Naive thymus-derived CD8-positive, alpha-beta T cell (primary cell): ENCODE data around the gene MACIR. TPM values are rescaled to one million over a fixed set of nuclear protein-coding genes. Genes with fewer than 3 reads are reported as not detected.

Experiments used
- ATAC-seq, 2 donors: fragments of 150-1000 bp; cut with Tn5 transposase in 1 of 2; sonication (Bioruptor Pico), chemical (Tn5 transposase) in 1 of 2; 1 replicate in 1 of 2; 2 replicates in 1 of 2; pipeline ENCODE4 v1.10.0; 2021; ENCODE audit warnings: mild to moderate bottlenecking in 2 of 2, moderate library complexity in 2 of 2
- POLR2A ChIA-PET: fragments of 350-600 bp; sonication (Branson Sonifier 250); formaldehyde crosslinking; loops from one replicate; lab custom pipeline; 2021; ENCODE audit warnings: antibody characterized with exemption; lab: Charles Lee
- DNase-seq, 10 donors: peaks; one replicate each; pipeline versions ENCODE4 v3.0.0 to v3.0.0-alpha.2; 2020 to 2022
- H3K27ac Mint-ChIP-seq, 10 donors: one replicate each; pipeline ENCODE4 v1.8.0; 2020 to 2022; ENCODE audit warnings: mild to moderate bottlenecking in 10 of 10, mixed read lengths in 10 of 10, moderate library complexity in 4 of 10, inconsistent platforms in 1 of 10
- H3K27me3 Mint-ChIP-seq, 5 donors: one replicate each; pipeline ENCODE4 v1.8.0; 2021 to 2022; ENCODE audit warnings: mixed read lengths in 5 of 5
- H3K36me3 Mint-ChIP-seq, 3 donors: one replicate each; pipeline ENCODE4 v1.8.0; 2020 to 2022; ENCODE audit warnings: mixed read lengths in 3 of 3, mild to moderate bottlenecking in 2 of 3, inconsistent platforms in 1 of 3
- H3K4me1 Mint-ChIP-seq, 4 donors: one replicate each; pipeline ENCODE4 v1.8.0; 2021 to 2022; ENCODE audit warnings: mixed read lengths in 4 of 4
- H3K4me3 Mint-ChIP-seq, 10 donors: one replicate each; pipeline ENCODE4 v1.8.0; 2020 to 2022; ENCODE audit warnings: mild to moderate bottlenecking in 10 of 10, mixed read lengths in 10 of 10, moderate library complexity in 6 of 10, inconsistent platforms in 1 of 10
- H3K9me3 Mint-ChIP-seq, 9 donors: one replicate each; pipeline ENCODE4 v1.8.0; 2020 to 2022; ENCODE audit warnings: mixed read lengths in 9 of 9, mild to moderate bottlenecking in 3 of 9, inconsistent platforms in 1 of 9, moderate library complexity in 1 of 9
- polyA plus RNA-seq, 3 donors: library from polyadenylated mRNA; unstranded; fragments of 300-500 nt; fragmentation: Illumina TruSeq; gene quantifications; one replicate each; pipeline ENCODE4 v1.2.3, GENCODE V29; 2021
- total RNA-seq, 8 experiments: library from RNA in 2 of 8; stranded (reverse) in 2 of 8; gene quantifications; one replicate each; pipeline ENCODE4 v1.2.3 and lab custom pipeline; 2021 to 2026

Gene MACIR
- total and polyA plus RNA-seq, 5 experiments from 2014 or later = 0.76 to 2.2 (median 1.2) TPM

DNA sequence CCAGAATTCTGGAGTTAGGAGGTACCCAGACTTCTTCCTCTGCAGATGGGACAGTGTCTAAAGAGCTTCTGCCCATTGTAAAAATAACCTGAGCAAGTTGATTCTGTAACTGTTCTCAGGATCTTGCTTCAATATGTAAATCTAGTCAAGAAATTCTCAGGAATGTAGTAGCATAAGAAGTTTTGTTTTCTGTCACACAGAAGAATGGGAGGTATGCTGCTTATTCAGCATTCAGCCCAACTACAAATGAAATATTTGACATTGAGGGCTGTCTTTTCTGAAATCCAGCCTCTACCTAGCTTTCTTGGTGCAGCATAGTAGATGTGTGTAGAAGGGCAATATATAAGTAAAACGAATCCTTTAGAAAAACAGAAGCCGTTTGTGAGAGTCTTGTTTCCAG is 13.8 kb downstream of the MACIR start:
- POLR2A ChIA-PET = no interaction called here
- ATAC-seq (no peak), DNase-seq (no peak)
- H3K4me1 Mint-ChIP-seq = peaks cover 2 to 16% (median 9%) of the 10 kb centered on the region in 4 donors
- H3K27me3 Mint-ChIP-seq = no peaks in the 10 kb centered on the region
- no peaks in the 10 kb centered on the region for H3K9me3 Mint-ChIP-seq
- H3K36me3 Mint-ChIP-seq = peaks cover 0 to 12% (median 9%) of the 10 kb centered on the region in 3 donors
- H3K27ac Mint-ChIP-seq = no peak overlapping the region
- no peak overlapping the region for H3K4me3 Mint-ChIP-seq

DNA sequence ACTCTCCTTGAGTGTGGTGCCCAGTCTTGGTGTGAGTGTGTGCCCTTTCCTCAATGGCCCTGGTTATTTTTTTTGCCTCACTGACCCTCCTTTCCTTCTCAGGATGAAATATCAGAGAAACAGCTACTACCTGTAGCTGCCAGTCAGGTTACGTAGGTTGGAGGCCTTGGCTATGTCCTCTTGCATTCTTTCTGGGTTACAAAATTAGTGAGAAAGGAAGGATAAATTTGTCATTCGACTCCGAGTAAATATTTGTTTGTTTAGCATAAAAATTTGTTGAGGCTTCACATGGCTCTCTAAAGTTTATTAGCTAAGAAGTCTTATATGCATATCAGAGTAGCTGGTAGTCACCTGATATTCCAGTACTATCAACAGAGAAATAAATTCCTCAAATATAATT is 15.4 kb downstream of the MACIR start:
- Mint-ChIP-seq H3K4me3 (no peak overlapping the region), H3K36me3 (peaks cover 0 to 12% (median 9%) of the 10 kb centered on the region in 3 donors), H3K9me3 (no peaks in the 10 kb centered on the region), H3K4me1 (peaks cover 2 to 16% (median 9%) of the 10 kb centered on the region in 4 donors), H3K27ac (no peak overlapping the region), H3K27me3 (no peaks in the 10 kb centered on the region)
- POLR2A ChIA-PET = no interaction called here
- ATAC-seq (no peak), DNase-seq (no peak)

DNA sequence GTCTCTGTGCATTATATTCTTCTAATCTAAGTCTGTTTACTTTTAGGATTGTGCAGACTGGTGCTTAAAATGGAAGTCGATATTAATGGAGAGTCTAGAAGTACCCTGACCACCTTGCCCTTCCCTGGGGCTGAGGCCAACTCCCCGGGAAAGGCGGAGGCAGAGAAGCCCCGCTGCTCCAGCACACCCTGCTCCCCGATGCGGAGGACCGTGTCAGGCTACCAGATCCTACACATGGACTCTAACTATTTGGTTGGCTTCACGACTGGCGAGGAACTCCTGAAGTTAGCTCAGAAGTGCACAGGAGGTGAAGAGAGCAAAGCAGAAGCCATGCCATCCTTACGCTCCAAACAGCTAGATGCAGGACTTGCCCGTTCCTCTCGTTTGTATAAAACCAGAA is 17.3 kb downstream of the MACIR start:
- no peaks in the 10 kb centered on the region for H3K9me3 Mint-ChIP-seq
- H3K27ac Mint-ChIP-seq = no peak overlapping the region
- no peak for ATAC-seq
- POLR2A ChIA-PET = interaction anchor here (1.1 kb wide), 1 partner anchor 17 kb away, joined by 5 read pairs; the partner anchor contains the start of gene MACIR
- peaks cover 0 to 12% (median 9%) of the 10 kb centered on the region in 3 donors for H3K36me3 Mint-ChIP-seq
- no peaks in the 10 kb centered on the region for H3K27me3 Mint-ChIP-seq
- no peak for DNase-seq
- no peak overlapping the region for H3K4me3 Mint-ChIP-seq
- peaks cover 0 to 9% (median 7%) of the 10 kb centered on the region in 4 donors for H3K4me1 Mint-ChIP-seq

DNA sequence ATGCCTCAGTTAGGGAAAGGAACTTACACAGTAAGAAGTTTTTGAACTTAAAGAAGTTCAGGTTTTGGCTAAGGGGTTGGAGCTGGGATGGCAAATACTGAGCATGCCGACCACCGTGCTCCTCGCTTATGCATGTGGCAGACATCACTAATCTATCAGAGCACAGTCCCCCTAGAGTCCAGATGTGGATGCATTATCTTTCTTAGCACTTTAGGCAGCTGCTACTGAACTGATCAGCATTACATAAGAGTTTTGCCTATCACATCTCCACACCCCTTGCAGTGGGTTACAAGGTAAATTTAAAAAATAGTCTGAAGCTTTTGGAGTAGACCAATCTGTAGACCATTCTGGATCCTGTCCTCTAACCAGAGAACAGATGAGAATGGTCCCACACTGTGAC is 22.4 kb downstream of the MACIR start:
- H3K27me3 Mint-ChIP-seq = no peaks in the 10 kb centered on the region
- DNase-seq = no peak
- H3K4me3 Mint-ChIP-seq = no peak overlapping the region
- H3K4me1 Mint-ChIP-seq = no peaks in the 10 kb centered on the region
- no peak overlapping the region for H3K27ac Mint-ChIP-seq
- H3K9me3 Mint-ChIP-seq = no peaks in the 10 kb centered on the region
- H3K36me3 Mint-ChIP-seq = peaks cover 0 to 9% (median 5%) of the 10 kb centered on the region in 3 donors
- POLR2A ChIA-PET = no interaction called here
- no peak for ATAC-seq

DNA sequence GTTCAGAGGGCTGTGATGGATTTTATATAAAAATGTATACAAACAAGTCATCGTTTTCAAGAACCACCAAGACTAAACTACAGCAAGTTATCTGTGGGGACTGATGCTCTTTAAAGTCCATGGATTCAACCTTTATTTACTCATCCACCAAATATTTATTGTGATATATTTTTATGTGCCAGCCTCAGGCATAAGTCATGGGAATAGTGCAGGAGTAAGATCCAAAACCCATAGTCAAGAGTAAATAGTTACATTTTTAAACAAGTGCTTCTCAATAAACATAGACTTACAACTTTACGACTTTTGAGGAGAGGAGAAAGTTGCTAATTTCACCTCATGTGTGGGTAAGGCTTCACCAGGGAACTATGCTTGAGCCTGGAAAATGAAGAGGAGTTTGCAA is 24.6 kb downstream of the MACIR start:
- no peak for ATAC-seq
- Mint-ChIP-seq H3K4me1 (no peaks in the 10 kb centered on the region), H3K27me3 (no peaks in the 10 kb centered on the region), H3K36me3 (no peaks in the 10 kb centered on the region), H3K9me3 (no peaks in the 10 kb centered on the region), H3K4me3 (no peak overlapping the region), H3K27ac (no peak overlapping the region)
- no peak for DNase-seq
- POLR2A ChIA-PET = no interaction called here

DNA sequence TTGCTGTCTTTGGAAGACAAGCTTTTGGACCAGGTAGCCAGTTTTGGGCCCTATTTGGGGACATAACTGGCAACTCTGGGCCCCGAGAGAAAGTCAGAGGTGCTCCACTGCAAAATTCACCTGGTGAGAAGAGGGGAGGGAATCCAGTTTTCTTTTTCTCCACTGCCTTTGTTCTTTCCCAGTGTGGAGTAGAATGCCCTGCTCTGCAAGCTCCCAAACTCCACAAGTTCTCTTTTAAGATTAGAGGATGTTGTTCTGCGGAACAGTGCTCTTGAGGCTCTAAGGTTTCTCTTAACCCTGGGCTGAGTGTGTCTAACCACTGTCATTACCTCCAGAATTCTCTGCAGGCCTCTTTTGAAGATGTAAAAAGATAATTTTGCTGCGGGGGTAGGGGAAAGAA is 25.3 kb downstream of the MACIR start:
- ATAC-seq (no peak), DNase-seq (no peak)
- POLR2A ChIA-PET = no interaction called here
- no peaks in the 10 kb centered on the region for H3K36me3 Mint-ChIP-seq
- no peak overlapping the region for H3K4me3 Mint-ChIP-seq
- H3K4me1 Mint-ChIP-seq = no peaks in the 10 kb centered on the region
- no peaks in the 10 kb centered on the region for H3K9me3 Mint-ChIP-seq
- no peak overlapping the region for H3K27ac Mint-ChIP-seq
- H3K27me3 Mint-ChIP-seq = no peaks in the 10 kb centered on the region

DNA sequence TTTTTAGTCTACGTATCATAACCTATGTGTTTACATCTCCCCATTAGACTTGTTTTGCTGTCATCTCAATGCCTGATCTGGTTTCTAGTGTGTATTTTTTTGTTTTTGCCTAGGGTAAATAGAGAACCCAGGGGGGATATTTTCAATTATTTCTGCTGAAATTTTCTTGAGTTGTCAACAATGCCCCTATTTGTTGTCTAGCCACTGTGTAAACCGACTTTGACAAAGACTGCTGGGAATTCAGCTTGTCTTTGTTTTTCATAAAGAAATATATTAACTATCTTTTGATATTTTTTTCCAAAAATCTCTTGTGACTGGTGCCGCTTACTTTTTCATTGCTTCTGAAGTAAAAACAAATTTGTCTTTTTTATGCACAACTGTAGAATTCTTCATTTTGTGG is 28.1 kb downstream of the MACIR start:
- DNase-seq = no peak
- H3K9me3 Mint-ChIP-seq = no peaks in the 10 kb centered on the region
- no peaks in the 10 kb centered on the region for H3K36me3 Mint-ChIP-seq
- no peaks in the 10 kb centered on the region for H3K27me3 Mint-ChIP-seq
- no peaks in the 10 kb centered on the region for H3K4me1 Mint-ChIP-seq
- POLR2A ChIA-PET = no interaction called here
- no peak for ATAC-seq
- no peak overlapping the region for H3K27ac Mint-ChIP-seq
- H3K4me3 Mint-ChIP-seq = no peak overlapping the region

DNA sequence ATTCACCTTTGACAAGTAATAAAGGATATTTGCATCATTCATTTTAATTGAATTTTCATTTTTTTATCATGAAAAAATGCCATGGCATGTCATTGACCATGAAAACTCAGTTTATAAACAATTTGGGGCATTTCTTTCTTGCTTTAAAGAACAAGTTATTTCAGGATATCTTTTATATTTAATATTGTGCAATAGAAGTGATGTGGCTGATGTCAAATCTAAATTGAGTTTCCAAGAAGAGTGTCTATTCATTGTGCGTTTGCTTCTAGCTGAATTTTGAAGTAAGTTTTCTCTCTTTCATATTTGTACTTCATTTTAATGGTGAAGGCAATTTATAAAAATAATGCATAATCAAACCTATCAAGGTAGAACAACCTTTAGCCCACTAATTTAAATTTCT is 30.5 kb downstream of the MACIR start:
- no peak overlapping the region for H3K4me3 Mint-ChIP-seq
- no peaks in the 10 kb centered on the region for H3K4me1 Mint-ChIP-seq

DNA sequence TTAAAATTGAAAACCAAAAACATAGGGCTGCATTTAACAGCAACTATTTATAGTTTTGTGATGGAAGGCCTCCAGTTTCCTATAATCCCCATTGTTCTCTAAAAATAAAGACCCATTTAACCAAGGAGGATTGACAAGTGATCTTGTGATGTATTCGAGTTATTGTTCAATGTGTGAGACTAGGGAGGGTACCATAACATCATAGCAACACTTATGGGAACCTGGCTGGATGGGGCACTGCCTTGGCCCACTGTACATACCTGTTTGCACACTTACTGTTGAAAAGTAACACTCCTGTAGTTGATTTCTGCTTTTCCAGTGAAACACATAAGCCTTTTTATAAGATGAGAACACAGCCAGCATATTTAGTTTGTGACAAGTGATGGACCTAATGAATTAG is 32.3 kb downstream of the MACIR start:
- no peak overlapping the region for H3K27ac Mint-ChIP-seq
- H3K4me3 Mint-ChIP-seq = no peak overlapping the region
- H3K27me3 Mint-ChIP-seq = no peaks in the 10 kb centered on the region
- POLR2A ChIA-PET = no interaction called here
- H3K36me3 Mint-ChIP-seq = no peaks in the 10 kb centered on the region
- H3K4me1 Mint-ChIP-seq = no peaks in the 10 kb centered on the region
- H3K9me3 Mint-ChIP-seq = no peaks in the 10 kb centered on the region
- ATAC-seq (no peak), DNase-seq (no peak)

More for the DNA sequence above, 30.5 kb downstream of the MACIR start:
- DNase-seq (no peak), ATAC-seq (no peak)
- Mint-ChIP-seq H3K9me3 (no peaks in the 10 kb centered on the region), H3K27me3 (no peaks in the 10 kb centered on the region), H3K36me3 (no peaks in the 10 kb centered on the region), H3K27ac (no peak overlapping the region)
- POLR2A ChIA-PET = no interaction called here

DNA sequence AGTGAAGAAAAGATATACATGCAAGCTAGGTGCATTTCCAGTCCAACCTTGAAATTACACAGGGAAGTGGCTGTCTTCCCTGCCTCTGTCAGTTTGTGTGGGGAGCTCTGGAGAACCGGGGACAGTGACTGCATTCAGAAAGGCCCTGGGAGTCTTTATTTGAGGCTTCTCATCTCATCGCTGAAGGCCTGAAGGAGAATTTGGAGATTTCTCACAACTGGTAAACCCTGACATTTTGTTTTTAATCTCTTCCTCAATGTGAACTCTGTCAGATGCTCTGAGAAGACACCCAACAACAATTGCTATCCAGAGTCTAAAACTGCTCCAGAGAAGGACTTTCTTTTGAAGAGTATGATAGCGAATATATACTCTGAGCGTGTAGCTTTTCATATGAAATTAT is 33.0 kb downstream of the MACIR start:
- no peak for ATAC-seq
- H3K4me3 Mint-ChIP-seq = no peak overlapping the region
- no peak overlapping the region for H3K27ac Mint-ChIP-seq
- no peaks in the 10 kb centered on the region for H3K4me1 Mint-ChIP-seq
- H3K27me3 Mint-ChIP-seq = no peaks in the 10 kb centered on the region
- no peaks in the 10 kb centered on the region for H3K9me3 Mint-ChIP-seq
- no peaks in the 10 kb centered on the region for H3K36me3 Mint-ChIP-seq
- DNase-seq = no peak
- POLR2A ChIA-PET = no interaction called here

DNA sequence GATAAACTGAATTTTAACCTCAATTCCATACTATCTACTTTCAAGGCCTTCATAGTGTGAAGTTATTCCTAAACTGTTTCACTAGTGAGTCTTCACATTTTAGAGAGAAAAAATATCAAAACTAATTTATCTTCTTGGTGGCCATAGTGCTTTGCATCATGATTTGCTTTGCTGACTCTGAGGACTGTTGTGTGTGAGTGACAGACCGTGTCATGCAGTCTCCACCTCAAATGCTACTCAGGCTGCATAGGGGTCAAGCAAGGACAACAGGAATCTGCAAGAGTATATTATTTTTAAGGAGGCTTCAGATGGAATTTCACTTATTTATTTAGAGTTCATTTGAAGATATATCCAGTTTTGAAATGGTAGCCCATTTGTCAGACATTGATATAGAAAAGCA is 34.5 kb downstream of the MACIR start:
- H3K27me3 Mint-ChIP-seq = no peaks in the 10 kb centered on the region
- no peaks in the 10 kb centered on the region for H3K4me1 Mint-ChIP-seq
- no peaks in the 10 kb centered on the region for H3K36me3 Mint-ChIP-seq
- no peak overlapping the region for H3K4me3 Mint-ChIP-seq
- DNase-seq = no peak
- no peak for ATAC-seq
- POLR2A ChIA-PET = no interaction called here
- no peaks in the 10 kb centered on the region for H3K9me3 Mint-ChIP-seq
- no peak overlapping the region for H3K27ac Mint-ChIP-seq

DNA sequence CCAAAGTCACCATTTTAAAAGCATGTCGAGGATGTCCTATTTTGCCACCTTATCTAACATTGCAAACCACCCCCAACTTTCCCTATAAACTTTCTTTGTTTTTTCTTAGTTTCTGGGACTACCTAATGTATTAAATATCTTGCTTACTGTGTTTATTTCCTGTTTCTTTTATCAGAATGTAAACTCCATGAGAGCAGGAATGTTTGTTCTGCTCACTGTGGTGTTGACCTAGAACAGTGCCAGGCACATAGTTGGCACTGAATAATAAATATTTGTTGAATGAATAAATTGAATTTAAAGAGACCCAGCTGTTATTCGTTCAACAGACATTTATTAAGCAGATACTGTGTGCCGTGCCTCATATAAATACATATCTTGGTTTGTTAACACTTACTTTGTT is 35.2 kb downstream of the MACIR start:
- POLR2A ChIA-PET = no interaction called here
- no peak for DNase-seq

DNA sequence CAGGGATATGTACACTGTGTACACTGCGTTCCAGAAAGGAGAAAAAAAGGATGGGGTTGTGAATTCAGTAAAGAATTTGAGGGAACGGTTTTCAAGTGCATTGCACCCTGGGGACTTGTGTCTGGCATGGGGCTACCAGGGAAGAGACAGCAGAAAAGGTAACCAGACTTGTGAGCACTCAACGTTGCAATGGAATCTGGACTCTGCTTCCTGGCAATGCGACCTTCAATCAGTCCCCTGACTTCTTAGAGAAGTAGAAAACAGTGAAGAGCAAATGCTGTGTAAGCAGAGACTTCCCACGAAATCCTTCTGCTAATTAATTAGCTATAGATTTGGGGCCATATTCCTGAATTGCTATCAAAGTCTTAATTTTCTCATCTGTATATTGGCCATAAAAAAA is 36.3 kb downstream of the MACIR start:
- Mint-ChIP-seq H3K27me3 (peaks cover 0 to 3% (median 1%) of the 10 kb centered on the region in 5 donors), H3K9me3 (no peaks in the 10 kb centered on the region), H3K4me1 (no peaks in the 10 kb centered on the region), H3K36me3 (no peaks in the 10 kb centered on the region), H3K27ac (no peak overlapping the region), H3K4me3 (no peak overlapping the region)
- ATAC-seq = no peak
- POLR2A ChIA-PET = no interaction called here
- no peak for DNase-seq

More for the DNA sequence above, 35.2 kb downstream of the MACIR start:
- Mint-ChIP-seq H3K4me1 (no peaks in the 10 kb centered on the region), H3K4me3 (no peak overlapping the region), H3K9me3 (no peaks in the 10 kb centered on the region), H3K27ac (no peak overlapping the region), H3K36me3 (no peaks in the 10 kb centered on the region), H3K27me3 (peaks cover 0 to under 1% (median 0%) of the 10 kb centered on the region in 5 donors)
- ATAC-seq = no peak

DNA sequence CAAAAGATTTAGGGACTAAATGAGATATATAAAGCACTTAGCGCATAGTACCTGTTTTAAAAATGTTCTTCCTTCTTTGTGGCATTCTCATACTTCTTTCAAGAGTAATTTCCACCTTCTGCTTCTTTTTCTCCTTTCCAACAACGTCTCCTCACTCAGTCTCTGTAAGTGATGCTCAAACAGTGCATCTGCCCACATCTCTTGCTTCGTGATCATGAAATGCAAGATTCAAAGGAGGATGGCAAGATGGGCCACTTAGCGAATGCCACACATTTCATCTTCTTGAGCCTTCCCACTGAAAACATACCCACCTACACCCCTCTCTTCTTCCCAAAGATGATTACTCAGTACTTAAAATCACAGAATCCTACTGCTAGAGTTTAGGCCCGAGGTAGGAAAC is 36.9 kb downstream of the MACIR start:
- POLR2A ChIA-PET = no interaction called here
- DNase-seq (no peak), ATAC-seq (no peak)
- H3K9me3 Mint-ChIP-seq = no peaks in the 10 kb centered on the region
- no peaks in the 10 kb centered on the region for H3K36me3 Mint-ChIP-seq
- H3K4me1 Mint-ChIP-seq = no peaks in the 10 kb centered on the region
- H3K27ac Mint-ChIP-seq = no peak overlapping the region
- H3K4me3 Mint-ChIP-seq = no peak overlapping the region
- peaks cover 0 to 6% (median 3%) of the 10 kb centered on the region in 5 donors for H3K27me3 Mint-ChIP-seq
